Skeletal muscle satellite cell (primary cell): ENCODE results near the gene VAV1. TPM values are rescaled to one million over a fixed set of nuclear protein-coding genes. Genes with fewer than 3 reads are reported as not detected.

Source experiments
- H3K27me3 ChIP-seq: 2 replicates; pipeline ENCODE4 v1.7.0; 2013; ENCODE audit warnings: low read length; ENCODE audit not compliant: control insufficient read depth, insufficient read depth
- H3K36me3 ChIP-seq: 2 replicates; pipeline ENCODE4 v1.7.0; 2013; ENCODE audit warnings: mild to moderate bottlenecking, control low read depth, low read length; ENCODE audit not compliant: insufficient read depth
- H3K4me1 ChIP-seq: 2 replicates; pipeline ENCODE4 v1.7.0; 2013; ENCODE audit warnings: low read length; ENCODE audit not compliant: control insufficient read depth, insufficient read depth
- H3K4me2 ChIP-seq: 2 replicates; pipeline ENCODE4 v1.7.0; 2013; ENCODE audit warnings: mild to moderate bottlenecking, low read length
- H3K4me3 ChIP-seq: 2 replicates; pipeline ENCODE4 v1.7.0; 2013; ENCODE audit warnings: low read length
- H3K9ac ChIP-seq: 2 replicates; pipeline ENCODE4 v1.7.0; 2013; ENCODE audit warnings: mild to moderate bottlenecking, low read depth, low read length, moderate library complexity
- H3K9me3 ChIP-seq: replicated peaks from 2 replicates; pipeline ENCODE4 v1.7.0; 2013; ENCODE audit warnings: mild to moderate bottlenecking, control low read depth, low read length
- total RNA-seq: library from RNA; depleted of rRNA; stranded (reverse); fragments of >200 nt; gene quantifications from 2 replicates; pipeline ENCODE4 v1.2.3, GENCODE V29; 2012; rRNA removed

The VAV1 gene
- total RNA-seq, result not detected in 2 replicates

- Histone ChIP-seq H3K4me3 (no peak within 1 kb of the TSS), H3K36me3 (no peaks in the 10 kb centered on the region), H3K4me1 (peaks cover 1% of the 10 kb centered on the region), H3K9ac (no peak within 1 kb of the TSS), H3K4me2 (no peak within 1 kb of the TSS), H3K27me3 (peaks cover 7% of the 10 kb centered on the region), H3K9me3 (no peaks in the 10 kb centered on the region)
Observed at GRCh38 chr19:6772028-6772865, at the start of gene VAV1. Gene VAV1, plus strand, starts transcription at chr19:6772708. Its CDS starts 100 bp downstream, at chr19:6772808.

GRCh38 chr19:6723108-6723618 is 49.3 kb upstream of the VAV1 start:
- H3K4me3 ChIP-seq, result no peak overlapping the region
- peaks cover 4% of the 10 kb centered on the region for H3K4me1 ChIP-seq
- no peaks in the 10 kb centered on the region for H3K36me3 ChIP-seq
- peak overlapping the region; percentile 9 for H3K4me2 ChIP-seq
- H3K9ac ChIP-seq, result no peak overlapping the region
- H3K9me3 ChIP-seq, result no peaks in the 10 kb centered on the region
- H3K27me3 ChIP-seq, result peaks cover 24% of the 10 kb centered on the region

DNA sequence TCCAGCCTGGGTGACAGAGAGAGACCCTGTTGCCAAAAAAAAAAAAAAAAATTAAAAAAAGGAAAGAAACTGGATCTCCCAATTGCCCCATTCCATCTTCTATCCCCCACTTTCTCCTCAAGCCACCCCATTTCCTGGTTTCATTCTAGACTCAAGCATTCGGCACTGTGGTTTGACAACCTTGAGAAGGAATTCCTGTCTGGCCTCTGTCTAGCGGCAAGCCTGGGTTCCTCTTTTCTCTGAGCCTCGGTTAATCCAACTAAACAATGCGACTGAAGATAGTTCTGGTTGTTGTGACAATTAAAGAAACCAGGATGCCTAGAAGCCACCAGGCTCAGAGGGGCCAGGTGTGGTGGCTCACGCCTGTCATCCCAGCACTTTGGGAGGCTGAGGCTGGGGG is 48.8 kb upstream of the VAV1 start:
- H3K4me1 ChIP-seq, result peaks cover 4% of the 10 kb centered on the region
- H3K27me3 ChIP-seq, result peaks cover 24% of the 10 kb centered on the region
- H3K36me3 ChIP-seq, result no peaks in the 10 kb centered on the region
- H3K4me2 ChIP-seq, result no peak overlapping the region
- no peaks in the 10 kb centered on the region for H3K9me3 ChIP-seq
- H3K4me3 ChIP-seq, result no peak overlapping the region
- no peak overlapping the region for H3K9ac ChIP-seq

DNA sequence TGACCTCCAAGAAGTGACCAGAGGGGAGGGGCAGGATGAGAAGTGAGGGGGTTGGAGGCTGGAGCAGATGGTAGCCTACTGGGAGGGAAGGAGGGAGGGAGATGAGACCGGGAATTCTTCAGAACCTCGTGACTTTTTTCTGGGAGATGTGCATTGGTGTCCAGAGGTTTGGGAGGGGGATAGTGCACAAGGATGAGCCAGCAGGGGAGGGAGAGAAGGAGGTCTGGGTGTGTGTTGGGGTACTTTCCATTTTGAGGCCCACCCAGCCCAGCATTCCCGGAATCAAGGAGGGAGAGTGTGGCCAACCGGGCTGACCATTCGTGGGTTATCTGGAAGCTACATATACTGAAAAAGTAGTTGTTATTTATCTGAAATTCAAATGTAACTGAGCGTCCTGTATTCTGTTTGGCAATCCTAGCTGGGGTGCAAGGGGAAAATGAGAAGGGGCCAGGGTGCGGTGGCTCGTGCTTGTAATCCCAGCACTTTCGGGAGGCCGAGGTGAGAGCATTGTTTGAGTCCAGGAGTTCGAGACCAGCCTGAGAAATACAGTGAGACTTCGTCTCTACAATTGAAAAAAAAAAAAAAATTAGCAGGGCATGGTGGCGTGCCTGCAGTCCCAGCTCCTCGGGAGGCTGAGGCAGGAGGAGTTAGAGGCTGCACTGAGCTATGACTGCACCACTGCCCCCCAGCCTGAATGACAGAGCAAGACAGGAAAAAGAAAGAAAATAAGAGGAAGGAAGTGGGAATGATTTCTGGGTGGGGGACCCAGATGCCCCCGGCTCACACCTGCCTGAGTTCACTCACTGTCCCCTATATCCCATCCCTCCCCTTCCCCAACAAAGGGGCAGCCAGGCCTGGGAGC is 47.6 kb upstream of the VAV1 start:
- Histone ChIP-seq H3K9ac (no peak overlapping the region), H3K4me1 (peaks cover 4% of the 10 kb centered on the region), H3K36me3 (no peaks in the 10 kb centered on the region), H3K9me3 (no peaks in the 10 kb centered on the region), H3K4me2 (no peak overlapping the region), H3K4me3 (no peak overlapping the region), H3K27me3 (peaks cover 22% of the 10 kb centered on the region)

DNA sequence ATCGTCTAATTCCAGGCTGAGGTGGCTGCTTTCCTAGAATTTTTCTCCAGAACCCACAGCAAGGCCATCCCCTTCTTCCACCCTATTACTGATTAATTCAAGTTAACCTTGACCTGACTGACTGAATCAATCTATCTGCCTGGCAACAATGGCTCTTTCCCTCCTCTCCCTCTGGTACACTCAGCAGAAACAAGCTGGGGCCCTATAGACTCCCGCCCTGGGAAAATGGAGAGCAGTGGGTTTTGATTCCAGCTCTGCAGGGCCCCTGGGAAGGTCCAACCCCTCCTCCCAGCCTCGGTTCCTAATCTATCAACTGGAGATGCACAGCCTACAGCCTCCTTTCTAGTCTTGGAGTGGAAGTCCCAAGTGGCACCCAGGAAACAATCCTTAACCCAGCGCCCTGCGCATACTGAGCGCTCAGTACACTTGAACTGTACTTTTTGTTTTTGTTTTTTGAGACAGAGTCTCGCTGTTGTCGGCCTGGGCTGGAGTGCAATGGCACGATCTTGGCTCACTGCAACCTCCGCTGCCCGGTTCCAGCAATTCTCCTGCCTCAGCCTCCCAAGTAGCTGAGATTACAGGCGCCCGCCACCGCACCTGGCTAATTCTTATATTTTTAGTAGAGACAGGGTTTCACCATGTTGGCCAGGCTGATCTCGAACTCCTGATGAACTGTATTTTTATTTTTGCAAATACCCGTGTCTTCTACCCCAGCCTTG is 46.8 kb upstream of the VAV1 start:
- H3K4me1 ChIP-seq, result peaks cover 4% of the 10 kb centered on the region
- H3K36me3 ChIP-seq, result no peaks in the 10 kb centered on the region
- no peak overlapping the region for H3K4me2 ChIP-seq
- peaks cover 18% of the 10 kb centered on the region for H3K27me3 ChIP-seq
- no peak overlapping the region for H3K9ac ChIP-seq
- H3K4me3 ChIP-seq, result no peak overlapping the region
- H3K9me3 ChIP-seq, result no peaks in the 10 kb centered on the region

- Histone ChIP-seq H3K9me3 (no peaks in the 10 kb centered on the region), H3K4me1 (no peaks in the 10 kb centered on the region), H3K4me3 (no peak overlapping the region), H3K27me3 (peaks cover 9% of the 10 kb centered on the region), H3K9ac (no peak overlapping the region), H3K36me3 (peaks cover 17% of the 10 kb centered on the region), H3K4me2 (no peak overlapping the region)
Observed at GRCh38 chr19:6728346-6728745, 44.2 kb upstream of the VAV1 start.

GRCh38 chr19:6729573-6730152 is 42.8 kb upstream of the VAV1 start:
- no peak overlapping the region for H3K9ac ChIP-seq
- no peak overlapping the region for H3K4me3 ChIP-seq
- no peaks in the 10 kb centered on the region for H3K9me3 ChIP-seq
- H3K36me3 ChIP-seq, result peaks cover 19% of the 10 kb centered on the region
- H3K4me2 ChIP-seq, result no peak overlapping the region
- no peaks in the 10 kb centered on the region for H3K4me1 ChIP-seq
- H3K27me3 ChIP-seq, result peaks cover 6% of the 10 kb centered on the region

- Histone ChIP-seq H3K4me1 (peaks cover under 1% of the 10 kb centered on the region), H3K9ac (no peak overlapping the region), H3K27me3 (peaks cover 5% of the 10 kb centered on the region), H3K9me3 (no peaks in the 10 kb centered on the region), H3K4me2 (no peak overlapping the region), H3K4me3 (no peak overlapping the region), H3K36me3 (peaks cover 19% of the 10 kb centered on the region)
Observed at GRCh38 chr19:6730153-6730804, 42.2 kb upstream of the VAV1 start.

DNA sequence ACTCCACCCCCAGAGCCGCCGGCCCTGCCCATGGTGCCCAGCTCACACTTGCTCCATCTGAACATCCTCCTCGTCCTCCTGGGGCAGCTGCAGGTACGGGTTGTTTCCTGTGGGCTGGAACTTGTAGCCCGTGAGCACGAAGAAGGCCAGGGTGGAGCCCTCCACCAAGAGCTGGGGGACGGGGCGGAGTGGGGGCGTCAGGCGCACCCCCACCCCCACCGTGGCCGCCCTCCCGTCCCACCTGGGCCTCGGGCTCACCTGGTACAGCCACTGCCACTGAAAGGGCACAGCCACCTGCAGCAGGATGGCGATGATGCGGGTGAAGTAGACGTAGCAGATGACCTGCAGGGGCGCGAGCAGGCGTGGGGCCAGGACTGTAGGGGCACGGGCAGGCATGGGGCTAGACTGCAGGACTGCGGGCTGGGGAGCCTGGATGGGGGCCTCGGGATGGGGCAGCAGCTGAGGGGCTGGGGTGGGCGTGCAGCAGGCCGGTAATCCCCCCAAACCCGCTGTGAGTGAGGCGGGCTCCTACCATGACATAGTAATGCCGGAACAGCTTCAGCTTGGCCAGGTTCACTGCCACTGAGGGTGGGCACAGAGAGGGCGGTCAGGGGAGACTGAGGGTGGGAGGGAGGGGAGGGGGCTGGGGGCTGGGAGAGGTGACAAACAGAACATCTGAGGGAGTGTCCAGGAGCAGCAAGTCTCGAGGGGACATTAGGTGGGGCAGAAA is 41.4 kb upstream of the VAV1 start:
- H3K36me3 ChIP-seq, result peaks cover 19% of the 10 kb centered on the region

DNA sequence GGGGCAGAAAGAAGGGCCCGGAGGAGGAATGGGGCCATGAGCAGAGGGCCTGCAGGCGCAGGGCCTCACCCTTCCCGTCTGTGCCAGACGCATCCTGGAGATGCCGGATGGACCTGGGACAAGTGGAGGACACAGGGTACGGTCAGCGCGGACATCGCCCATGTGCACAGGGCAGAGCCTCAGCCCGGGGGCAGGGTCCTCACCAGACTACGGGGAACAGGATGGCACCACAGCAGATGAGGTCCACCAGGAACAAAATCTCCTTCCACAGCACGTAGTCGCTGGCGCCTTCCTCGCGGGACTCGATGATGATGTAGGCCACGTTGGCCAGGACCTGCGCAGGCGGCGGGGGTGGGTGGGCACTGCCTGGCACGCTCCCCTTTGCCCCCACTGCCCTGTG is 40.7 kb upstream of the VAV1 start:
- H3K4me3 ChIP-seq, result no peak overlapping the region

More for the DNA sequence above, 41.4 kb upstream of the VAV1 start:
- Histone ChIP-seq H3K9ac (no peak overlapping the region), H3K4me3 (no peak overlapping the region), H3K4me2 (no peak overlapping the region), H3K9me3 (no peaks in the 10 kb centered on the region), H3K4me1 (peaks cover 9% of the 10 kb centered on the region), H3K27me3 (no peaks in the 10 kb centered on the region)

More for the DNA sequence above, 40.7 kb upstream of the VAV1 start:
- Histone ChIP-seq H3K9ac (no peak overlapping the region), H3K4me2 (no peak overlapping the region), H3K36me3 (peaks cover 19% of the 10 kb centered on the region), H3K27me3 (no peaks in the 10 kb centered on the region), H3K4me1 (peaks cover 11% of the 10 kb centered on the region), H3K9me3 (no peaks in the 10 kb centered on the region)
